Kidney capillary endothelial cell (primary cell): Measurements from ENCODE around the gene HOXA2.

Source experiments
- DNase-seq: peaks from one replicate; pipeline ENCODE4 v3.0.0-alpha.2; 2018; ENCODE audit warnings: low spot score

HOXA2 gene

GRCh38 chr7:27141137-27141922 is 38.8 kb upstream of the HOXA2 start:
- DNase-seq: no peak

GRCh38 chr7:27140126-27140857 is 37.8 kb upstream of the HOXA2 start:
- no peak for DNase-seq

GRCh38 chr7:27139334-27140125 is 37.0 kb upstream of the HOXA2 start:
- no peak for DNase-seq

GRCh38 chr7:27138985-27139333 is 36.5 kb upstream of the HOXA2 start:
- DNase-seq: no peak

GRCh38 chr7:27138472-27138871 is 36.0 kb upstream of the HOXA2 start:
- no peak for DNase-seq

GRCh38 chr7:27137640-27138315 is 35.3 kb upstream of the HOXA2 start:
- no peak for DNase-seq

GRCh38 chr7:27134392-27134791 is 31.9 kb upstream of the HOXA2 start:
- DNase-seq: no peak

GRCh38 chr7:27133409-27134231 is 31.1 kb upstream of the HOXA2 start:
- DNase-seq: no peak

GRCh38 chr7:27132978-27133377 is 30.5 kb upstream of the HOXA2 start:
- DNase-seq: no peak

- no peak for DNase-seq
Measured at GRCh38 chr7:27132214-27132613, 29.7 kb upstream of the HOXA2 start.

GRCh38 chr7:27131390-27131819 is 28.9 kb upstream of the HOXA2 start:
- no peak for DNase-seq

GRCh38 chr7:27130540-27131389 is 28.3 kb upstream of the HOXA2 start, which contains the start of gene HOXA4:
TSS of gene HOXA4 (minus strand) at chr7:27130757. CDS start at chr7:27130733, 24 bp downstream.
- DNase-seq: peak; percentile 84

- DNase-seq: no peak
Measured at GRCh38 chr7:27129729-27130539, 27.5 kb upstream of the HOXA2 start.

- no peak for DNase-seq
Measured at GRCh38 chr7:27128776-27129728, 26.6 kb upstream of the HOXA2 start.

GRCh38 chr7:27128034-27128433 is 25.6 kb upstream of the HOXA2 start:
- no peak for DNase-seq

GRCh38 chr7:27126596-27127327 is 24.3 kb upstream of the HOXA2 start:
- no peak for DNase-seq

GRCh38 chr7:27125986-27126394 is 23.5 kb upstream of the HOXA2 start:
- DNase-seq: no peak
